GM23248 (cell line): ENCODE data around the gene PYCR2. TPM values are rescaled to one million over a fixed set of nuclear protein-coding genes. Genes with fewer than 3 reads are reported as not detected.

Experiments
- DNase-seq: peaks from one replicate; pipeline ENCODE4 v3.0.0-alpha.2; 2015
- H2AFZ ChIP-seq: fragments of 200-600 bp; sonication (generic); 2 replicates; pipeline ENCODE4 v1.6.1; 2016; ENCODE audit warnings: antibody characterized with exemption
- H3F3A ChIP-seq: fragments of 200-600 bp; sonication (generic); 2 replicates; pipeline ENCODE4 v1.6.1; 2016; ENCODE audit warnings: mild to moderate bottlenecking, antibody characterized with exemption, mixed run types; ENCODE audit not compliant: insufficient read depth
- H3K27ac ChIP-seq: fragments of 200-600 bp; sonication (generic); 2 replicates; pipeline ENCODE4 v1.5.1; 2016; ENCODE audit warnings: mild to moderate bottlenecking
- H3K27me3 ChIP-seq: fragments of 200-600 bp; sonication (generic); replicated peaks from 2 replicates; pipeline ENCODE4 v1.6.1; 2016; ENCODE audit warnings: mild to moderate bottlenecking; ENCODE audit not compliant: insufficient read depth
- H3K36me3 ChIP-seq: fragments of 200-600 bp; sonication (generic); 2 replicates; pipeline ENCODE4 v1.6.1; 2016; ENCODE audit warnings: low read depth, mild to moderate bottlenecking
- H3K4me1 ChIP-seq: fragments of 200-600 bp; sonication (generic); 2 replicates; pipeline ENCODE4 v1.6.1; 2016; ENCODE audit warnings: mild to moderate bottlenecking; ENCODE audit not compliant: insufficient read depth
- H3K4me2 ChIP-seq: fragments of 200-600 bp; sonication (generic); one replicate; pipeline ENCODE4 v1.6.1; 2016; ENCODE audit warnings: mild to moderate bottlenecking; ENCODE audit not compliant: unreplicated experiment
- H3K4me3 ChIP-seq: fragments of 200-600 bp; sonication (generic); 2 replicates; pipeline ENCODE4 v1.5.1; 2016; ENCODE audit warnings: mild to moderate bottlenecking
- H3K79me2 ChIP-seq: fragments of 200-600 bp; sonication (generic); 2 replicates; pipeline ENCODE4 v1.6.1; 2016; ENCODE audit warnings: mild to moderate bottlenecking; ENCODE audit not compliant: insufficient read depth
- H3K9ac ChIP-seq: fragments of 200-600 bp; sonication (generic); 2 replicates; pipeline ENCODE4 v1.6.1; 2016; ENCODE audit warnings: mild to moderate bottlenecking
- H3K9me2 ChIP-seq: fragments of 200-600 bp; sonication (generic); 2 replicates; pipeline ENCODE4 v1.6.1; 2016; ENCODE audit warnings: mixed run types, mild to moderate bottlenecking, moderate library complexity; ENCODE audit not compliant: insufficient read depth
- H3K9me3 ChIP-seq: fragments of 200-600 bp; sonication (generic); one replicate; pipeline ENCODE4 v1.6.1; 2017; ENCODE audit warnings: low read depth
- H4K20me1 ChIP-seq: fragments of 200-600 bp; sonication (generic); 2 replicates; pipeline ENCODE4 v1.6.0; 2016; ENCODE audit not compliant: insufficient read depth
- EZH2 ChIP-seq: fragments of 200-600 bp; sonication (generic); IDR thresholded peaks from 2 replicates; pipeline ENCODE4 v1.6.1; 2018; ENCODE audit warnings: antibody characterized with exemption, mild to moderate bottlenecking; ENCODE audit not compliant: insufficient read depth, poor library complexity, severe bottlenecking
- EZH2phosphoT487 ChIP-seq: fragments of 200-600 bp; sonication (generic); IDR thresholded peaks from 2 replicates; pipeline ENCODE4 v1.6.1; 2018; ENCODE audit warnings: antibody characterized with exemption, moderate library complexity, mild to moderate bottlenecking, low read depth; ENCODE audit not compliant: insufficient read depth
- WGBS, 2 experiments: methylation state at CpG; one replicate each; pipeline ENCODE4 v1.1.6; 2015 to 2017; ENCODE audit warnings: low lambda C conversion rate in 2 of 2, low coverage in 1 of 2; ENCODE audit errors: missing lambda C conversion rate in 2 of 2; 5-methylcytosine and 5-hydroxymethylcytosine counted together
- in situ Hi-C: fragments of 300-500 bp; cut with MboI; formaldehyde crosslinking; loops from 2 replicates; pipeline ENCODE4 v1.15.0; 2020
- polyA plus RNA-seq: library from polyadenylated mRNA; unstranded; fragments of >200 nt; fragmentation: Nextera tagmentation; extraction: Ambion mirVana; gene quantifications from 2 replicates; pipeline ENCODE4 v1.2.1, GENCODE V29; 2016
- total RNA-seq: library from RNA; depleted of rRNA; stranded (reverse); fragments of >200 nt; shearing (Covaris generic); gene quantifications from 2 replicates; pipeline ENCODE4 v1.2.3, GENCODE V29; 2014

The PYCR2 gene
- total and polyA plus RNA-seq, 2 experiments from 2014 or later, result 55.5 to 59.1 TPM

GRCh38 chr1:225958041-225958440, 34.0 kb upstream of the PYCR2 start:
- no peak overlapping the region for H3K4me2 ChIP-seq
- no peaks in the 10 kb centered on the region for H3K27me3 ChIP-seq
- no peaks in the 10 kb centered on the region for H3K36me3 ChIP-seq
- H3F3A ChIP-seq, result no peaks in the 10 kb centered on the region
- DNase-seq, result no peak
- no peak overlapping the region for H3K4me3 ChIP-seq
- TF ChIP-seq EZH2, result no peak
- TF ChIP-seq EZH2phosphoT487, result no peak
- H3K9ac ChIP-seq, result no peak overlapping the region
- no peaks in the 10 kb centered on the region for H3K9me3 ChIP-seq
- no peak overlapping the region for H2AFZ ChIP-seq
- no peaks in the 10 kb centered on the region for H3K4me1 ChIP-seq
- H3K9me2 ChIP-seq, result no peaks in the 10 kb centered on the region
- H3K79me2 ChIP-seq, result no peaks in the 10 kb centered on the region
- H4K20me1 ChIP-seq, result no peaks in the 10 kb centered on the region
- 30 to 36% methylated on average over 3 of the region's 3 CpGs for WGBS, 2 experiments
- in situ Hi-C loops, result no loop called here
- H3K27ac ChIP-seq, result no peak overlapping the region

- in situ Hi-C loops, result no loop called here
Observed at GRCh38 chr1:225954753-225955152, 30.7 kb upstream of the PYCR2 start.

GRCh38 chr1:225953315-225953714, 29.3 kb upstream of the PYCR2 start:
- DNase-seq, result no peak
- no peaks in the 10 kb centered on the region for H3K36me3 ChIP-seq
- H4K20me1 ChIP-seq, result no peaks in the 10 kb centered on the region
- 63 to 79% methylated on average over 4 of the region's 4 CpGs for WGBS, 2 experiments
- no peaks in the 10 kb centered on the region; the same call in 1 of the 2 replicates for H3K27me3 ChIP-seq
- no peak overlapping the region for H3K4me2 ChIP-seq
- no peaks in the 10 kb centered on the region for H3K4me1 ChIP-seq
- TF ChIP-seq EZH2phosphoT487 (no peak), EZH2 (no peak)
- in situ Hi-C loops, result no loop called here
- no peaks in the 10 kb centered on the region for H3F3A ChIP-seq
- no peak overlapping the region for H3K4me3 ChIP-seq
- H3K79me2 ChIP-seq, result no peaks in the 10 kb centered on the region
- H3K9me3 ChIP-seq, result no peaks in the 10 kb centered on the region
- H2AFZ ChIP-seq, result no peak overlapping the region
- no peak overlapping the region for H3K9ac ChIP-seq
- no peak overlapping the region for H3K27ac ChIP-seq
- no peaks in the 10 kb centered on the region for H3K9me2 ChIP-seq

More at GRCh38 chr1:225954753-225955152, 30.7 kb upstream of the PYCR2 start:
- DNase-seq, result no peak
- no peak overlapping the region for H3K4me3 ChIP-seq
- no peak overlapping the region for H3K4me2 ChIP-seq
- no peaks in the 10 kb centered on the region for H3K79me2 ChIP-seq
- H3F3A ChIP-seq, result no peaks in the 10 kb centered on the region
- H3K36me3 ChIP-seq, result no peaks in the 10 kb centered on the region
- H3K27ac ChIP-seq, result no peak overlapping the region
- no peak overlapping the region for H3K9ac ChIP-seq
- no peak for TF ChIP-seq EZH2
- TF ChIP-seq EZH2phosphoT487, result no peak
- no peaks in the 10 kb centered on the region for H3K4me1 ChIP-seq
- H4K20me1 ChIP-seq, result no peaks in the 10 kb centered on the region
- WGBS, 2 experiments, result 33 to 67% methylated on average over 1 of the region's 1 CpG
- H3K9me3 ChIP-seq, result no peaks in the 10 kb centered on the region
- no peaks in the 10 kb centered on the region for H3K9me2 ChIP-seq
- no peak overlapping the region for H2AFZ ChIP-seq
- no peaks in the 10 kb centered on the region; the same call in 1 of the 2 replicates for H3K27me3 ChIP-seq

GRCh38 chr1:225950905-225951497, 27.0 kb upstream of the PYCR2 start:
- DNase-seq, result no peak
- H2AFZ ChIP-seq, result no peak overlapping the region
- no peak overlapping the region for H3K4me2 ChIP-seq
- H3K27ac ChIP-seq, result no peak overlapping the region
- H3K4me1 ChIP-seq, result no peaks in the 10 kb centered on the region
- H3K27me3 ChIP-seq, result peaks cover 8% of the 10 kb centered on the region; the same call in 1 of the 2 replicates
- H3K36me3 ChIP-seq, result no peaks in the 10 kb centered on the region
- no peaks in the 10 kb centered on the region for H3F3A ChIP-seq
- H3K9me2 ChIP-seq, result no peaks in the 10 kb centered on the region
- no peak overlapping the region for H3K9ac ChIP-seq
- H3K4me3 ChIP-seq, result no peak overlapping the region
- WGBS, 2 experiments, result 49 to 55% methylated on average over 9 of the region's 9 CpGs
- no peaks in the 10 kb centered on the region for H4K20me1 ChIP-seq
- H3K9me3 ChIP-seq, result no peaks in the 10 kb centered on the region
- no peaks in the 10 kb centered on the region for H3K79me2 ChIP-seq
- TF ChIP-seq EZH2phosphoT487 (no peak), EZH2 (no peak)
- in situ Hi-C loops, result no loop called here
